Activated naive CD4-positive, alpha-beta T cell treated with Interleukin-2 at 50 U/mL for 16 hours (primary cell): ENCODE measurements around the gene CACFD1.
A peak's percentile ranks its signal among the peaks of the same experiment; 100 is the strongest.

Experiments used
- DNase-seq: peaks from one replicate; pipeline ENCODE4 v3.0.0-alpha.2; 2020

CACFD1 gene

GRCh38 chr9:133467101-133467500 is 7.3 kb downstream of the CACFD1 start:
- DNase-seq, result no peak

GRCh38 chr9:133468374-133468773 is 8.6 kb downstream of the CACFD1 start:
- no peak for DNase-seq

GRCh38 chr9:133468777-133469421 is 9.1 kb downstream of the CACFD1 start:
- DNase-seq, result no peak

DNA sequence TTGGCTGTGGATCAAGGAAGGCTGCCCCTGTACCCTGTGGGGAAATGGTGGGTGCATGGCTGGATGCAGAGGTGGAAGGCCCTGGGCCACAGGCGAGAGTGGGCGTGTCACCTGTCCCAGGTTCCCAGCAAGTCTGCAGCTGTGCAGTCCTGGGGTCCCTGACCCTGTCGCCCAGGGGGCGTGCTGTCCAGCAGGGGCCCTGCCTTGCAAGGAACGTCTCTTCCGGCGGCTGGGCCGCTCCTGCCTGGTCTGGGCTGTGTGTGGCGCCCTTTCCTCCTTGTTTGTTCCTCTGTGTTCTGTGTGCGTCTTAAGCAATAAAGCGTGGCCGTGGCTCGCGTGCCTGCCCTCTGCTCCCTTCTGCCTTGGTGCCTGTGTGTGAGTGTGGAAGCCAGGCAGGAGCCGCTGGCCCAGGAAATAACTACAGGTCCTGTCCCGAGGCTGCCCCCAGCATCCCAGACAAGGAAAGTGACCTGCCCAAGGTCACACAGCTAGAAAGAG is 10.7 kb downstream of the CACFD1 start:
- no peak for DNase-seq

DNA sequence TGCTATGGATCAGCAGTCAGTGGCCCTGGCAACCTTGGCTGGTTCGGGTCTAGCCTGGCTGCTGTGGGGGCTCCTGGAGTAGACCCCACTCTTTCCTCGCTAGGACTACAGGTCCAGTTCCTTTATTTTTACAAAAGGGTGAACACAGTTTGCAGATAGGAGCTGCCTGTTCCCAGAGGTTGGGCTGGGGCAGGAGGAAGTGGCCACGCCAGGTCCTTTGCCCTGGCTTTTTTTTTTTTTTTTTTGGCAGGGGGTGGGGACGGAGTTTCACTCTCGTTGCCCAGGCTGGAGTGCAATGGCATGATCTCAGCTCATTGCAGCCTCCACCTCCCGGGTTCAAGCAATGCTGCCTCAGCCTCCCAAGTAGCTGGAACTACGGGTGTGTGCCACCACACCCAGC is 11.2 kb downstream of the CACFD1 start:
- no peak for DNase-seq

DNA sequence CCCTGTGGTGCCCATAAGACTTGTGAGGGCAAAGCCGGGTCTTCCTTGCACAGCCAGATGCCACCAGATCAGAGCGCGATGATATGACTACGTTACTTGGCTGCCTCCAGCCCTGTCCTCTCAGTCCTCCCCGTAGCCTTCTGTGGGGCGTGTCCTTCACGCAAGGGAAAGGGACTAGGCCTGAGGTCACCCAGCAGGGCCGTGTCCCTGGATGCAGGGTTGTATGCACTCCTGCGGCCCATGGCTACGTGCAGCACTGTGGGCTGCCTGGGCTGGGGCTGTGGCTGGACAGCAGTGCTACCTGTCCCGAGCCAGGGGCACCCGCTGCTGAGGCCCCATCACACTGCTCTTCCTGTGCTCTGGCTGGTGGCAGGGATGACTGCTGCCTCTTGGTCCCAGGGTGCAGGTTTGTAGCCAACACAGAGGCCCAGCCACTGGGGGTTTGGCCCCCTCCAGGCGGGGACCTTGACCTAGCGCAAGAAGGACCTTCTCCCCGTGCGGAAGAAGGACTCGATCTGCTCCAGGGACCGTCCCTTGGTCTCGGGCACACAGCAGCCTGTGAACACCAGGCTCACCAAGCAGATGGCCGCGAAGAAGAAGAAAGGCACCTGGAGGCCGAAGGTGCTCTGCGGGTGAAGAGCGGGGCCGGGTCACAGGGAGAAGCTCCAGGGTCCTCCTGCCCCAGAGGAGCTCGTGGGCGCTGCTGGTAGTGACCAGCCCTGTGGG is 11.9 kb downstream of the CACFD1 start:
- DNase-seq, result no peak

DNA sequence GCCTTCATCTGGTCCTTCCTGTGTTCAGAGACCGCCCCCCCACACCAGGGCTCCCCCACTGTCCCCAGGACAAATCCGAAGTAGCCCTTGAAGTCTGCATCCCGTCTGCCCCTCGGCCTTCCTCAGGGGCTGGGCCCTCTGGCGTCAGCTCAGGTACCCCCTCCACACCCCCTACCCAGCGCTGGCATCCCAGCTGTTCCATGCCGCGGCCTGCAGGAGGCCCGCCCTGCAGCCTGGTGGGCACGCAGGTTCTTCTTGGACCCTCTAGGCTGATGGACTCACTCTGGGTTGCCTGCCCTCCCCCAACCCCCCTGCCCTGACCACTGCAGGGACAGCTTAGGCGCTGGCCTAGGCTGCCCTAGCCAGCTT is 12.5 kb downstream of the CACFD1 start:
- no peak for DNase-seq

- no peak for DNase-seq
These were observed 13.1 kb downstream of the CACFD1 start for GRCh38 chr9:133472753-133473378.

DNA sequence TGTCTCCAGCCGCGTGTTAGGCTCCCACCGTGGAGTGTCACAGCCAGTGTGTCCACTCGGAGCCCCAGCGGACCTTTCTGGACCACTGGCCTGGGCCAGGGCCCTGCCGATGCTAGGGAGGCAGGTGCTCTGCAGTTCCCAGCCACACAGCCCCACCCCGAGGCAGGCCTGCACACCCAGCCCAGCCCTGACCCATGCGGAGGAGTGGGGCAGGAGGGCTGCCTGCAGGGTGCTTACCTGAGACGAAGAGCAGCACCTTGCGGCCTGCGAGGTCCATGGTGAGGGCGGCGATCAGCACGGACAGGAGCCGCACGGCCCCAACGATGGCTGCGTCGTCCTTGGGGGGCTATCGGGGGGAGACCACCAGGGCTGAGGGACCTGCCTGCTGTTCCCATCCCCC is 14.0 kb downstream of the CACFD1 start:
- no peak for DNase-seq

GRCh38 chr9:133474215-133474614 is 14.4 kb downstream of the CACFD1 start:
- DNase-seq, result no peak

- no peak for DNase-seq
These were observed 15.1 kb downstream of the CACFD1 start for GRCh38 chr9:133474853-133475252.

DNA sequence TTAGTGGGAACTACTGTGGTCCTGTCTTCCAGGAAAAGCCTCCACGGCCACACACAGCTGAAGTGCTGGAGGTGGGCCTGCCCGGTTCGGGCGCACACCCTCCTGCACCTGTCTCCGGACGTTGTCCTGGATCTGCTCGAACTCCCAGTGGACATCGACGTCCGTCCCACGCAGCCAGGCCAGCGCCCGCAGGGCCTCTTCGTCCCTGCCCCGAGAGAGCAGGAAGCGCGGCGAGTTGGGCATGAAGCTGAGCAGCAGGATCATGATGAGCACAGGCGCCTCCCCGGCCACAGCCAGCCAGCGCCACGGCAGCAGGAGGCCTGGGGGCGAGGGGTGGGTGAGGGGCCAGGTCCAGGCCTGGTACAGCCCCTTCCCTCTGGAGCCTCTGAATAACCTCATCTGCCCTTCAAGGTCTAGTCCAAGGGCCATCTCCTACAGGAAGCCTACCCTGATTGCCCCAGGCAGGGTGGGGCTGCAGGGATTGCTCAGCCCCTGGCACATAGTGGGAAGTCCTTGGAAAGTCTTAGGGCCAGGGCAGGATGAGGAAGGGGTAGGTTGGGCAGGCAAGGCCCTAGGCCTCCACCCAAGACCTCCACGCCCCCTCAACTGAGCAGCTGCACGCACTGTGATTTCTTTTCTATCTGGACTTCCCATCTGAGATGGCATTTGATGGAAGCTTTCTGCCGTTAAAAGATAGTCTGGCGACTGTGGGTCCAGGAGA is 15.7 kb downstream of the CACFD1 start:
- DNase-seq, result no peak

GRCh38 chr9:133476036-133476931 is 16.5 kb downstream of the CACFD1 start:
- no peak for DNase-seq

- DNase-seq, result no peak
These were observed 17.2 kb downstream of the CACFD1 start for GRCh38 chr9:133476941-133477340.

GRCh38 chr9:133477461-133477860 is 17.7 kb downstream of the CACFD1 start:
- no peak for DNase-seq

GRCh38 chr9:133477992-133478850 is 18.4 kb downstream of the CACFD1 start:
- no peak for DNase-seq

DNA sequence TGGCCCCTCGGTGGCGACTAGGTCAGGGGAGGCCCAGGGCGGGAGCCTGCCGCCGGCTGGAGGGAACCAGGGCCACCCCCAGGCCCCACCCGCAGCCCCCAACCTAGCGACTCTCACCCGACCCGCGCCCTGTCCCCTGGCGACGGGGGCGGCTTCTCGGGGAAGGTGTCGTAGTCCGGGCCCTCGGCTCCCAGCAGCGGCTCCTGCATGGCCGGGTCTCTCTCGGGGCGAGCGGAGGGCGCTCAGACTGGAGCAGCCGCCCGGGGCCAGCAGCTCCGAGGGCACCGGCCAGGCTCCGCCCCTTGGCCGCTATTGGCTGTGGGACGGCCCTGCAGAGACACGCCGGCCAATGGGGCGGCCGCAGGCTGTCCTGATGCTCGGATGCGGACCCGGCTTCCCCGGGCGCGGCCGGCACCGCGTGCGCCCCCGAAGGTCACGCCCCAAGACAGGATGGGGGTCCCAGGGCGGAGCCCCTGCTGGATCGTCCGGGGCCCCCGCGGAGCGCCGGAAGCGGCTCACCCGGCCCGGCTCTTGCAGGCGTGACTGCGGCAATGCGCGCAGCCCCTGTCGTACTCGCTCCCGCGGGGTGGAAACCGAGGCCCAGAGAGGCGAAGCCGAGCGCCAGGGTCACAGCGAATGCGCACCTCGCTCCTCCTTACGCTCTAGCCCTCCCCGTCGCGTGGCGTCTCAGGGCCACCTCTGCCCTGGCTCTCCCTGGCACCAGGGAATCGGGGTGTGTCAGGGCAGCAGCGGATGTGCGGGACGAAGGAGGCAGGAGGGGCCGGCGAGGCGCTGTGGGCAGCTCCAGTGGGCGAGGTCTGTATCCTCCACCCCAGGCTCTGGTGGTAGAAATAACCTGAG is 19.3 kb downstream of the CACFD1 start, which contains the start of gene SLC2A6:
SLC2A6 (minus strand) TSS at position 249 of the 861 bp plus-strand sequence; CDS start at position 209, 40 bp downstream.
- DNase-seq, result peak; percentile 85

DNA sequence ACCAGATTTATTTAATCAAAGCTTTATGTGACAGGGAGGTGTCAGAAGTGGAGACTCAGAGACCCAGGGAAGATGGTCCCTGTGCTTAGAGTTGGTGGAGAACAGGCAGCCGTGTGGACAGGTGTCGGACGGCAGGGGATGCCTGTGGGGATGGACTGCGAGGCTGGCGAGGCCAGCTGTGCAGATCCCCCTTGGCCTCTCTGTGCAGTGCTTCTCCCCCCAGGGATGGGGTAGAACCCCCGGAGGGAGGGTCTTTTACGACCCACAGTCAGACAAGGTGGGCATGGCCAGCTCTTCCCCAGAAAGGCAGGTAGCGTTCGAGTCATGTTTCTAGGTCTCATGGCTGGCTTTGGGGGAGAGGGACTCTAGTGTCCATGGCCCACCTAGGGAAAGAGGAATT is 23.8 kb downstream of the CACFD1 start:
- no peak for DNase-seq

DNA sequence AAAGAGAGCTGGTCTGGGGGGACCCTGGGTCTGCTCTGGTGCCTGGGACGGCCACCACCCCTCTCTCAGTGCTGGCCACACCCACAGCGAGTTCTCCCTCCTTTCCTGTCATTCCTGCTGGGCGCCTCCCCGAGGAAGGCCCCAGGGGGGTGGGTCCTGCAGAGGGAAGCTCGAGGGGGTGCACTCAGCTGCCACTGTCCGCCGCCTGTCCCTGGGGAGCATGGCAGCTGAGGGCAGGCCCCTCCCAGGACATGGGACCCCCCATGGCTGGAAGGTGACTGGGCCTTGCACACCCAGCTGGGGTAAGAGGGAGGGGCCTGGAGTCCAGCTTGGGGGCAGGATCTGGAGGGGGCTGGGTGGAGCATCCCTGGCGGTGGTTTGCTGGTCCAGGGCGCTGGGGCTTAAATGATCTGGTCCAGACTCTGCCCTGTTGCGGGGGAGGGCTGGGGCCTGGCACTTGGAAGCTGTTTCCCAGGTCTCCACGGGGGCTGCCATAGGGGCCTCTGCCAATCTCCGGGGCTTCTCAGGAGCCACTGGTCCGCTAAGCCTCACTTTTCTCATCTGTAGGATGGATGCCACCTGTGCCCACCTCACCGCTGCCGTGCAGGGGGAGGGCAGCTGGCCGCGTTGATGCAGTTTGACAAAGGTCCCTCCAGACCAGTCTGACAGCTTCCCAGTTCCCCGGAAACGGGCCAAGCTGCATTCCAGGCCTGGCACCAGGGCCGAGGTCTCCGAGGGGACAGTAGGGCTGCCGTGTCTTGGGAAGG is 25.1 kb downstream of the CACFD1 start:
- DNase-seq, result no peak
